CD4-positive, alpha-beta T cell (primary cell): ENCODE data around the gene ADGRF4. TPM values are rescaled to one million over a fixed set of nuclear protein-coding genes. Genes with fewer than 3 reads are reported as not detected.

Source experiments
- ATAC-seq: fragments of 200-7000 bp; cut with Tn5 transposase; one replicate; pipeline ENCODE4 v1.10.0; 2022; ENCODE audit warnings: mild to moderate bottlenecking; ENCODE audit not compliant: poor library complexity
- CTCF ChIA-PET: fragments of 350-600 bp; sonication (Branson Sonifier 250); formaldehyde crosslinking; loops from one replicate; lab custom pipeline; 2021; ENCODE audit warnings: antibody characterized with exemption, inconsistent platforms; lab: Charles Lee
- POLR2A ChIA-PET: fragments of 350-600 bp; sonication (Branson Sonifier 250); formaldehyde crosslinking; loops from one replicate; lab custom pipeline; 2021; ENCODE audit warnings: antibody characterized with exemption, inconsistent platforms; lab: Charles Lee
- DNase-seq, 14 experiments: peaks; one replicate each; pipeline ENCODE4 v3.0.0-alpha.2; 2013 to 2020; ENCODE audit warnings: mixed read lengths in 2 of 14
- H3K27ac ChIP-seq, 2 donors: one replicate each; pipeline versions ENCODE4 v1.5.1 to v1.7.0; 2013; ENCODE audit warnings: low read length in 2 of 2, low read depth in 1 of 2, mild to moderate bottlenecking in 1 of 2
- H3K27me3 ChIP-seq, 2 experiments: 1 replicate in 1 of 2; 2 replicates in 1 of 2; pipeline versions ENCODE4 v1.6.1 to v1.7.0; 2013; ENCODE audit warnings: low read length in 2 of 2, control low read depth in 1 of 2, mild to moderate bottlenecking in 1 of 2, moderate library complexity in 1 of 2; ENCODE audit not compliant: insufficient read depth in 2 of 2, control insufficient read depth in 1 of 2
- H3K36me3 ChIP-seq: one replicate; pipeline ENCODE4 v1.6.1; 2013; ENCODE audit warnings: low read length, control low read depth; ENCODE audit not compliant: insufficient read depth
- H3K4me1 ChIP-seq: one replicate; pipeline ENCODE4 v1.6.1; 2013; ENCODE audit warnings: low read length, control low read depth; ENCODE audit not compliant: insufficient read depth
- H3K4me3 ChIP-seq: one replicate; pipeline ENCODE4 v1.5.1; 2013; ENCODE audit warnings: mild to moderate bottlenecking, low read length, moderate library complexity
- H3K9me3 ChIP-seq, 2 experiments: 1 replicate in 1 of 2; 2 replicates in 1 of 2; pipeline versions ENCODE4 v1.6.1 to v1.7.0; 2013; ENCODE audit warnings: low read length in 2 of 2, mild to moderate bottlenecking in 2 of 2, control low read depth in 1 of 2, moderate library complexity in 1 of 2; ENCODE audit not compliant: control insufficient read depth in 1 of 2, insufficient read depth in 1 of 2
- H3K27ac Mint-ChIP-seq: one replicate; pipeline ENCODE4 v1.8.0; 2020; ENCODE audit warnings: mixed read lengths
- H3K27me3 Mint-ChIP-seq: one replicate; pipeline ENCODE4 v1.8.0; 2021; ENCODE audit warnings: mixed read lengths
- H3K36me3 Mint-ChIP-seq: one replicate; pipeline ENCODE4 v1.8.0; 2021; ENCODE audit warnings: low read depth, mixed read lengths
- H3K4me1 Mint-ChIP-seq: one replicate; pipeline ENCODE4 v1.8.0; 2021; ENCODE audit warnings: low read depth, mixed read lengths
- H3K4me3 Mint-ChIP-seq: one replicate; pipeline ENCODE4 v1.8.0; 2020; ENCODE audit warnings: mild to moderate bottlenecking, mixed read lengths
- H3K9me3 Mint-ChIP-seq: one replicate; pipeline ENCODE4 v1.8.0; 2020; ENCODE audit warnings: mixed read lengths
- intact Hi-C, 2 experiments: fragments of 100-400 bp; cut with DNase I in 1 of 2; cut with micrococcal nuclease in 1 of 2; formaldehyde crosslinking; loops; one replicate each; pipeline versions ENCODE4 v1.15.1 to v1.9.0; 2023 to 2025; cut with DNase I, micrococcal nuclease
- total RNA-seq, 174 experiments: library from RNA in 2 of 174; stranded (reverse) in 2 of 174; gene quantifications; one replicate each; pipeline ENCODE4 v1.2.3 and lab custom pipeline; 2021 to 2026
- TF ChIP-seq, protein P1 (sequence below): fragments of 200-600 bp; IDR thresholded peaks from one replicate; pipeline ENCODE4 v1.8.0; 2022; ENCODE audit warnings: antibody characterized with exemption, mild to moderate bottlenecking

Gene ADGRF4
- total RNA-seq, 2 experiments from 2014 or later: not detected

DNA sequence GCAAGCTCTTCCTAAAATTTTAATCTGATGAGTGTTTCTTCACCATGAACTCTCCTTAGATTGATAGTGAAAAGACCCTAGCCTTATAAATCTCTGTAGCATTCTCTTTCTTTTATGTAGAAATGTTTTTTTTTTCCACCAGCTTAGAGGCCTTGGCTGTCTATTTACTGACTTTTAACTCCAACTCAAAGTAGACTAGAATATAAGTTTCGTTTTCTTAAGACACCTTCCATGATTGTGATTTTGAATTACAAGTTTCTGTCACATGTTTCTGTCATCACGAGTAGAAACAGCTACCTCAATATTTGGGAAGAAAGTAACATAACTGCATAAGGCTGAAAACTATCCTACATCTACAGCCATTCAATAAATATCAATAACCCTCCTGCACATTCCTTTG is 17.8 kb downstream of the ADGRF4 start:
- H3K4me1 ChIP-seq: no peaks in the 10 kb centered on the region
- H3K4me1 Mint-ChIP-seq: no peaks in the 10 kb centered on the region
- no peak overlapping the region for H3K27ac ChIP-seq
- no peaks in the 10 kb centered on the region for H3K36me3 Mint-ChIP-seq
- H3K27me3 ChIP-seq: peaks cover 0 to 7% of the 10 kb centered on the region in 2 experiments
- H3K27ac Mint-ChIP-seq: no peak overlapping the region
- ChIA-PET CTCF (no interaction called here), POLR2A (no interaction called here)
- no peaks in the 10 kb centered on the region for H3K36me3 ChIP-seq
- ATAC-seq: no peak
- H3K9me3 Mint-ChIP-seq: no peaks in the 10 kb centered on the region
- no peak overlapping the region for H3K4me3 Mint-ChIP-seq
- intact Hi-C loops: no loop called here
- H3K4me3 ChIP-seq: no peak overlapping the region
- DNase-seq: no peak
- TF ChIP-seq, protein P1, sequence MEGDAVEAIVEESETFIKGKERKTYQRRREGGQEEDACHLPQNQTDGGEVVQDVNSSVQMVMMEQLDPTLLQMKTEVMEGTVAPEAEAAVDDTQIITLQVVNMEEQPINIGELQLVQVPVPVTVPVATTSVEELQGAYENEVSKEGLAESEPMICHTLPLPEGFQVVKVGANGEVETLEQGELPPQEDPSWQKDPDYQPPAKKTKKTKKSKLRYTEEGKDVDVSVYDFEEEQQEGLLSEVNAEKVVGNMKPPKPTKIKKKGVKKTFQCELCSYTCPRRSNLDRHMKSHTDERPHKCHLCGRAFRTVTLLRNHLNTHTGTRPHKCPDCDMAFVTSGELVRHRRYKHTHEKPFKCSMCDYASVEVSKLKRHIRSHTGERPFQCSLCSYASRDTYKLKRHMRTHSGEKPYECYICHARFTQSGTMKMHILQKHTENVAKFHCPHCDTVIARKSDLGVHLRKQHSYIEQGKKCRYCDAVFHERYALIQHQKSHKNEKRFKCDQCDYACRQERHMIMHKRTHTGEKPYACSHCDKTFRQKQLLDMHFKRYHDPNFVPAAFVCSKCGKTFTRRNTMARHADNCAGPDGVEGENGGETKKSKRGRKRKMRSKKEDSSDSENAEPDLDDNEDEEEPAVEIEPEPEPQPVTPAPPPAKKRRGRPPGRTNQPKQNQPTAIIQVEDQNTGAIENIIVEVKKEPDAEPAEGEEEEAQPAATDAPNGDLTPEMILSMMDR: no peak
- H3K27me3 Mint-ChIP-seq: peaks cover 22% of the 10 kb centered on the region
- H3K9me3 ChIP-seq: no peaks in the 10 kb centered on the region

DNA sequence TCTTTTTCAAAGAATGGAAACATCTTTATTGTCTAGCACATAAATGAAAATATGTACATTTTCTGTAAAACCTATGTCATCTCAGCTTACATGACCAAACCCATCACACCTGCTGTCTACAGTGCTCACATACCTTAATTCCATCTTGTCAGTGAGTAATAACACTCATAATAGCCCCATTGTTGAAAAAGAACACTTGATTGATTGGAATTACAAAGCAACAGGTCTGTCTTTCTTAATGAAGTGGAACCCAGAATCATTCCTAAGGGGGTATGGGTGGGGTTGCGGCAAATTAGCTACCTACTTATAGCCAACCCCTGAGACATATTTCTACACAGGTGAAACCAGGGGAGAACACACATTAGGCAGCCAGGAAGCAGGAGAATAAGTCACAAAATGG is 20.2 kb downstream of the ADGRF4 start:
- ATAC-seq (no peak), DNase-seq (no peak)
- Histone ChIP-seq H3K4me1 (no peaks in the 10 kb centered on the region), H3K27me3 (no peaks in the 10 kb centered on the region), H3K9me3 (no peaks in the 10 kb centered on the region), H3K4me3 (no peak overlapping the region), H3K27ac (no peak overlapping the region), H3K36me3 (no peaks in the 10 kb centered on the region)
- Mint-ChIP-seq H3K27ac (no peak overlapping the region), H3K9me3 (no peaks in the 10 kb centered on the region), H3K4me1 (no peaks in the 10 kb centered on the region), H3K36me3 (no peaks in the 10 kb centered on the region), H3K4me3 (no peak overlapping the region), H3K27me3 (peaks cover 12% of the 10 kb centered on the region)
- ChIA-PET POLR2A (no interaction called here), CTCF (no interaction called here)
- TF ChIP-seq, protein P1: no peak
- intact Hi-C loops: no loop called here

DNA sequence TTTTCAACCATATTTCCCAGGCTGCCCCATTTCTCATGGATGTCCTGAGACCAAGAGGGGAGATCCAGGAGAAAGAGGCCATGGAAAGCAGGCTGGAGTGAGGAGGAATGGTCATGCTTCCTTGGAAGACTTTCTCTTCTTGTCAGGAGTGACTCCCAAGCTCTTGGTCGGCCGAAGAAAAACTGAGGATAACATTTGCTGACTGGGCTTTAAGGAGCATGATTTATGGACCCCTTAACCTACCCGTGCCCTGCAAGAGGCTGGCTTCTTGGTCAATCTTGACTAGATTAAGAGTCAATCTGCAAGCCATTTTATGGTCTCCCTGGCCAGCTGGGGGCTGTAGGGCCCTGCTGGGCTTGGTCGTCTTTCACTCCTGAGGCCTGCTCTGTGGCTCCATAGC is 22.8 kb downstream of the ADGRF4 start:
- TF ChIP-seq, protein P1: no peak
- Histone ChIP-seq H3K4me3 (no peak overlapping the region), H3K36me3 (no peaks in the 10 kb centered on the region), H3K9me3 (no peaks in the 10 kb centered on the region), H3K27ac (no peak overlapping the region), H3K27me3 (no peaks in the 10 kb centered on the region), H3K4me1 (no peaks in the 10 kb centered on the region)
- intact Hi-C loops: no loop called here
- DNase-seq (no peak), ATAC-seq (no peak)
- H3K4me3 Mint-ChIP-seq: no peak overlapping the region
- H3K27me3 Mint-ChIP-seq: peaks cover 7% of the 10 kb centered on the region
- ChIA-PET CTCF (no interaction called here), POLR2A (no interaction called here)
- H3K4me1 Mint-ChIP-seq: no peaks in the 10 kb centered on the region
- no peak overlapping the region for H3K27ac Mint-ChIP-seq
- no peaks in the 10 kb centered on the region for H3K9me3 Mint-ChIP-seq
- no peaks in the 10 kb centered on the region for H3K36me3 Mint-ChIP-seq
